ENCODE results near the gene SORCS1.

Gene SORCS1

GRCh38 chr10:106548832-106549231 lies 615.7 kb downstream of the SORCS1 start:
- no peak for TF ChIP-seq CTCF (IDR thresholded peaks at IDR 0.05; ENCODE audit: control extremely low read depth, extremely low read depth, low read depth, missing control alignments)
- CTCF ChIA-PET: interaction anchor here (1.6 kb wide), 1 partner anchor 14 kb away, joined by 5 read pairs; no protein-coding TSS in a partner anchor
- POLR2A ChIA-PET: no interaction called here
- DNase-seq (ENCODE audit: extremely low spot score): no peak

GRCh38 chr10:106547047-106547635 lies 617.4 kb downstream of the SORCS1 start:
- CTCF ChIA-PET: interaction anchor here (1.4 to 1.6 kb wide), 2 partner anchors 12 to 13 kb away, joined by 3 to 5 read pairs; no protein-coding TSS in a partner anchor
- POLR2A ChIA-PET: no interaction called here
- no peak for DNase-seq (ENCODE audit: extremely low spot score)
- no peak for TF ChIP-seq CTCF (IDR thresholded peaks at IDR 0.05; ENCODE audit: control extremely low read depth, extremely low read depth, low read depth, missing control alignments)

- ChIA-PET CTCF (no interaction called here), POLR2A (no interaction called here)
- TF ChIP-seq CTCF (IDR thresholded peaks at IDR 0.05; ENCODE audit: control extremely low read depth, extremely low read depth, low read depth, missing control alignments): no peak
- DNase-seq (ENCODE audit: extremely low spot score): no peak
These were observed 622.0 kb downstream of the SORCS1 start for GRCh38 chr10:106542461-106542860.

GRCh38 chr10:106540645-106541044 lies 623.9 kb downstream of the SORCS1 start:
- CTCF ChIA-PET: interaction anchor here (1.4 kb wide), 1 partner anchor 9 kb away, joined by 3 read pairs; no protein-coding TSS in a partner anchor
- no peak for DNase-seq (ENCODE audit: extremely low spot score)
- no peak for TF ChIP-seq CTCF (IDR thresholded peaks at IDR 0.05; ENCODE audit: control extremely low read depth, extremely low read depth, low read depth, missing control alignments)
- POLR2A ChIA-PET: no interaction called here

- no peak for DNase-seq (ENCODE audit: extremely low spot score)
- no peak for TF ChIP-seq CTCF (IDR thresholded peaks at IDR 0.05; ENCODE audit: control extremely low read depth, extremely low read depth, low read depth, missing control alignments)
- CTCF ChIA-PET: no interaction called here
- POLR2A ChIA-PET: no interaction called here
These were observed 626.6 kb downstream of the SORCS1 start for GRCh38 chr10:106537866-106538265.

GRCh38 chr10:106535304-106535953 lies 629.1 kb downstream of the SORCS1 start:
- ChIA-PET POLR2A (no interaction called here), CTCF (interaction anchor here (1.0 to 2.0 kb wide), 4 partner anchors 13 to 24 kb away, joined by 3 to 5 read pairs (median 4); no protein-coding TSS in a partner anchor)
- no peak for DNase-seq (ENCODE audit: extremely low spot score)
- no peak for TF ChIP-seq CTCF (IDR thresholded peaks at IDR 0.05; ENCODE audit: control extremely low read depth, extremely low read depth, low read depth, missing control alignments)
